ENCODE data around the gene RFX6.

GRCh38 chr6:116828983-116829382 lies 48.1 kb upstream of the RFX6 start, which contains the start of gene GPRC6A:
- TF ChIP-seq EZH2phosphoT487 (IDR thresholded peaks at IDR 0.05; ENCODE audit: borderline replicate concordance, low read depth) (no peak), CTCF (IDR thresholded peaks at IDR 0.05) (no peak), USF2 (IDR thresholded peaks at IDR 0.05; ENCODE audit: borderline replicate concordance, low read depth, low read length) (no peak), CHD2 (IDR thresholded peaks at IDR 0.05; ENCODE audit: low read length, partially characterized antibody) (no peak), MEF2A (IDR thresholded peaks at IDR 0.05; ENCODE audit: borderline replicate concordance, low read depth) (no peak), POLR2AphosphoS5 (IDR thresholded peaks at IDR 0.05; ENCODE audit: low read depth, low read length) (no peak), PBX3 (IDR thresholded peaks at IDR 0.05) (no peak), SIN3A (IDR thresholded peaks at IDR 0.05; ENCODE audit: borderline replicate concordance, low read depth, low read length) (no peak)

Data from SK-N-SH (cell line).